BLaER1 treated with 17β-estradiol and CSF1 and Interleukin-3, amounts not matched to agents 10 nM and 100 nM (cell line): ENCODE results near the gene GAPDHS.
A peak's percentile ranks its signal among the peaks of the same experiment; 100 is the strongest.

ENCODE experiments used
- H3K27ac ChIP-seq, 11 experiments: shearing (Covaris generic); formaldehyde crosslinking; 2 replicates each; pipeline ENCODE4 v1.8.1; 2022
- H3K27me3 ChIP-seq, 11 experiments: shearing (Covaris generic); formaldehyde crosslinking; 2 replicates each; pipeline ENCODE4 v1.8.1; 2022
- H3K36me3 ChIP-seq, 11 experiments: shearing (Covaris generic); formaldehyde crosslinking; 2 replicates each; pipeline ENCODE4 v1.8.1; 2022
- H3K4me1 ChIP-seq, 10 experiments: shearing (Covaris generic); formaldehyde crosslinking; 2 replicates each; pipeline ENCODE4 v1.8.1; 2022
- H3K4me2 ChIP-seq, 11 experiments: shearing (Covaris generic); formaldehyde crosslinking; 2 replicates each; pipeline ENCODE4 v1.8.1; 2022
- H3K4me3 ChIP-seq, 10 experiments: shearing (Covaris generic); formaldehyde crosslinking; 2 replicates each; pipeline ENCODE4 v1.8.1; 2022
- H3K9ac ChIP-seq, 11 experiments: shearing (Covaris generic); formaldehyde crosslinking; 2 replicates each; pipeline ENCODE4 v1.8.1; 2022
- H3K9me3 ChIP-seq, 11 experiments: shearing (Covaris generic); formaldehyde crosslinking; replicated peaks in 1 of 11; 2 replicates each; pipeline ENCODE4 v1.8.1; 2022
- H4K20me1 ChIP-seq, 11 experiments: shearing (Covaris generic); formaldehyde crosslinking; 2 replicates each; pipeline ENCODE4 v1.8.1; 2022
- Cebpa-rat ChIP-seq, 11 experiments: shearing (Covaris generic); IDR thresholded peaks; 2 replicates each; pipeline ENCODE4 v1.8.1; 2022

Gene GAPDHS

DNA sequence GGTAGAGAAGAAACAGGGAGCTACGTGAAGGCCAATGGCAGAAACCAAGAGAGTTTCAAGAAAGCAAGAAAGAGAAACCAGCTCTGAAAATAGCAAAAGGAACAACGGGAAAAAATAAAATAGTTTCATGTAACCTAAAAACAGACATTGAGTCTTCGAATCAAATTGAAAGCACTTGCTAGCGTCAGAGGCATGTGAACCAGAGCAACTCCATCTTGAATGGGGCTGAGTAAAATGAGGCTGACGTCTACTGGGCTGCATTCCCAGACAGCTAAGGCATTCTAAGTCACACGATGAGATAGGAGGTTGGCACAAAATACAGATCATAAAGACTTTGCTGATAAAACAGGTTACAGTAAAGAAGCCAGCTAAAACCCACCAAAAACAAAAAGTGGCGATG lies 45.5 kb downstream of the GAPDHS start:
- Histone ChIP-seq H3K4me2 (no peak overlapping the region), H3K27ac (no peak overlapping the region), H3K36me3 (no peaks in the 10 kb centered on the region), H3K9me3 (peaks cover 32 to 45% (median 34%) of the 10 kb centered on the region in 11 experiments), H3K27me3 (no peaks in the 10 kb centered on the region), H3K4me1 (no peaks in the 10 kb centered on the region), H4K20me1 (no peaks in the 10 kb centered on the region), H3K9ac (no peak overlapping the region), H3K4me3 (no peak overlapping the region)
- no peak for TF ChIP-seq Cebpa-rat (IDR thresholded peaks at IDR 0.05)

DNA sequence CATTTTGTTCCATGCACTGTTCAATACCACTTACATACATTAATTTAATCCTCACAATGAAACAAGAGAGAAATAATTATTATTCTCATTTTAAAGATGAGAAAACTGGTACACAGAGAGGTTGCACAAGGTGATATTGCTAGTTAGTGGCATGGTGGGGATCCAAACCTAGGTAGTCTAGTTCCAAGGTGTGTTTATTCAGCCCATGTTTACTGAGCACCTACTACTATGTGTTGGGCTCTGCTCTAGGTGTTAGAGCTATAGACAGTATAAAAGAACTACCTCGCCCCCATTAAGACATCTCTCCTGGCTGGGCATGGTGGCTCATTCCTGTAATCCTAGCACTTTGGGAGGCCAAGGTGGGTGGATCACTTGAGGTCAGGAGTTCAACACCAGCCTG lies 49.5 kb downstream of the GAPDHS start:
- no peak overlapping the region for H3K4me2 ChIP-seq
- H3K27ac ChIP-seq, result no peak overlapping the region
- H3K27me3 ChIP-seq, result no peaks in the 10 kb centered on the region

DNA sequence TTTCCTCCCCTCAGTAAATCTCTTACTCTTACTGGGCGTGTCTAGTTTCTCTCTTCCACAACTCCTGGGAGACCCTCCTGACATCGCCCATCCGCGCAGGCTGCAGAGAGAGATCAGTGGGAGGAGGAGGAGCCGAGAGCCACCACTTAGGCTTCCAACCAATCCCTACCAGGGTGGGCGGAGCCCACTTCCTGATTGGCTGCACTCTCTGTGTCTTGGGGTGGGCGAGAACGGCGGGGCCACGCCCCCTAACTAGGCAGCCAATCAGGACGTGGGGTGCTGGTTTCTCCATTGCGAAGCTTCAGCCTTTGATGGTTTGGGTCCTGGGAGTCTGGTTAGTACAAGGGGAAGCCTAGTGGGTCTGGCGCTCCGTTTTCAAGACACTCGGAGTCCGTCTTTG lies 52.6 kb downstream of the GAPDHS start, which contains the start of gene PMIS2:
TSS of gene PMIS2 (plus strand) at position 326 of the 400 bp plus-strand sequence. CDS start 87 bp downstream, outside the sequence.
- H3K9ac ChIP-seq, result no peak within 1 kb of the TSS
- H3K36me3 ChIP-seq, result no peaks in the 10 kb centered on the region
- no peaks in the 10 kb centered on the region for H4K20me1 ChIP-seq
- no peak within 1 kb of the TSS for H3K4me3 ChIP-seq
- H3K27me3 ChIP-seq, result no peaks in the 10 kb centered on the region
- H3K27ac ChIP-seq, result no peak within 1 kb of the TSS
- peaks cover 0 to 25% (median 14%) of the 10 kb centered on the region in 10 experiments; a peak in 14 of 20 replicates for H3K4me1 ChIP-seq
- no peak within 1 kb of the TSS for H3K4me2 ChIP-seq
- no peak for TF ChIP-seq Cebpa-rat (IDR thresholded peaks at IDR 0.05)
- H3K9me3 ChIP-seq, result peaks cover 0 to 14% (median 8%) of the 10 kb centered on the region in 11 experiments; a peak in 15 of 22 replicates

More for the DNA sequence above, 49.5 kb downstream of the GAPDHS start:
- H3K4me3 ChIP-seq, result no peak overlapping the region
- H3K9ac ChIP-seq, result no peak overlapping the region
- TF ChIP-seq Cebpa-rat (IDR thresholded peaks at IDR 0.05), result no peak
- peaks cover 0 to 7% (median under 1%) of the 10 kb centered on the region in 10 experiments; a peak in 5 of 20 replicates for H3K4me1 ChIP-seq
- H3K9me3 ChIP-seq, result peaks cover 3 to 22% (median 12%) of the 10 kb centered on the region in 11 experiments; a peak in 21 of 22 replicates
- H3K36me3 ChIP-seq, result no peaks in the 10 kb centered on the region
- no peaks in the 10 kb centered on the region for H4K20me1 ChIP-seq

DNA sequence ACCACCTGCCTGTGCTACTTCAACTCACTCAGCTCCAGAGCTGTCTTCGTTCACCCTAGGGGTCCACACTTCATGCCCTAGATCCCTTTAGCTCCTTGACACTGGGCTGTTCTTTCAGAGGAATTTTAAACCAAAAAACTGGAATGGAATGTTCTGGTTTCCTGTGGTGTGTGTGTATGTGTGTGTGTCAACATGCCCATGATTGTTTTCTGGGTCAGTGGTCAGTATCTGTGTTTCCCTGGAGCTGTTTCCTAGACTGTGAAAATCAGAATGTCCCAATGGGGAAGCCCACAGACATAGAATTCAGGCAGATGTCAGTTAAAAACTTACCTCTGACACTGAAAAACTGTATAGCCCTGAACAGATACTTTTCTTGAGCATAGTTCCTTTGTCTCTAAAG lies 54.1 kb downstream of the GAPDHS start:
- no peak overlapping the region for H3K9ac ChIP-seq
- H3K4me2 ChIP-seq, result peak overlapping the region in 2 of 11 experiments; percentile 43 to 71; a peak in 2 of 22 replicates

DNA sequence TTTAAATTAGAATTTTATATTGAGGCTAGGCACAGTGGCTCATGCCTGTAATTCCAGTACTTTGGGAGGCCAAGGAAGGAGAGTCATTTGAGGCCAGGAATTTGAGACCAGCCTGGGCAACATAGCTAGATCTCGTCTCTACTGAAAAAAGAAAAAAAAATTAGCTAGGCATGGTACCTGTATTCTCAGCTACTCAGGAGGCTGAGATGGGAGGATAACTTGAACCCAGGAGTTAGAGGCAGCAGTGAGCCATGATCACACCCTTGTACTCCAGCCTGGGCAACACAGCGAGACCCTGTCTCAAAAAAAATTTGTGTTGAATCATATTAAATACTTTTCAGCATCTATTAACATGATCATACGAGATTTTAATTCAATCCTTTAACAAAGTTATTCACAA lies 57.6 kb downstream of the GAPDHS start:
- Histone ChIP-seq H3K4me1 (peaks cover 0 to 25% (median 14%) of the 10 kb centered on the region in 10 experiments; a peak in 14 of 20 replicates), H3K4me2 (no peak overlapping the region), H4K20me1 (no peaks in the 10 kb centered on the region), H3K4me3 (no peak overlapping the region), H3K27ac (no peak overlapping the region), H3K36me3 (no peaks in the 10 kb centered on the region), H3K27me3 (no peaks in the 10 kb centered on the region), H3K9me3 (peaks cover 0 to 9% (median 4%) of the 10 kb centered on the region in 11 experiments; a peak in 15 of 22 replicates), H3K9ac (no peak overlapping the region)
- TF ChIP-seq Cebpa-rat (IDR thresholded peaks at IDR 0.05), result no peak

More for the DNA sequence above, 54.1 kb downstream of the GAPDHS start:
- no peak overlapping the region for H3K27ac ChIP-seq
- no peaks in the 10 kb centered on the region for H3K36me3 ChIP-seq
- H3K27me3 ChIP-seq, result no peaks in the 10 kb centered on the region
- H3K4me3 ChIP-seq, result no peak overlapping the region
- H3K4me1 ChIP-seq, result peaks cover 0 to 25% (median 14%) of the 10 kb centered on the region in 10 experiments; a peak in 14 of 20 replicates
- H3K9me3 ChIP-seq, result peaks cover 0 to 14% (median 8%) of the 10 kb centered on the region in 11 experiments; a peak in 15 of 22 replicates
- no peaks in the 10 kb centered on the region for H4K20me1 ChIP-seq
- TF ChIP-seq Cebpa-rat (IDR thresholded peaks at IDR 0.05), result no peak

DNA sequence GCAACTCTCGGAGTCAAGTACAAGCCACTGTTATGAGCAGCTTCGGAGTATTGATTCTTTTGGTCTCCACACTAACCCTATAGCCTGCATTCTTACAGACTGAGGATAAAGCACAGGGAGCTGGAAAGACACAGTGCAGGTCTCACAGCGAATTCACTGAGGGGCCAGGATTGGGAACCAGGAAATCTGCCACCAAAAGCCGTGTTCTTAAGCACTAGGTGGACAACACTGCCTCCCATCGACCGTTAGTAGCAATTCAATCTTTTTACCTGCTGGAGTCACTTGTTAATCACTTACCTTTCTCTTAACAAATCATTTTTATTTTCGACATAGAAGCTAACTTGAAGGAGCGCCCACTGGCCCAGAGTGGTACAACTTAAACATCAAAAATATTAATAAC lies 59.0 kb downstream of the GAPDHS start:
- no peak overlapping the region for H3K27ac ChIP-seq
- no peaks in the 10 kb centered on the region for H4K20me1 ChIP-seq
- no peak for TF ChIP-seq Cebpa-rat (IDR thresholded peaks at IDR 0.05)
- H3K9me3 ChIP-seq, result no peaks in the 10 kb centered on the region
- H3K4me1 ChIP-seq, result peaks cover 0 to 29% (median 14%) of the 10 kb centered on the region in 10 experiments; a peak in 14 of 20 replicates
- no peak overlapping the region for H3K4me2 ChIP-seq
- no peak overlapping the region for H3K4me3 ChIP-seq
- no peaks in the 10 kb centered on the region for H3K36me3 ChIP-seq
- no peaks in the 10 kb centered on the region for H3K27me3 ChIP-seq
- H3K9ac ChIP-seq, result no peak overlapping the region
